ENCODE results near the gene COLQ. TPM values are rescaled to one million over a fixed set of nuclear protein-coding genes. Genes with fewer than 3 reads are reported as not detected.

COLQ gene
- total RNA-seq, 2 donors from 2014 or later, result 1.8 to 5.3 TPM

DNA sequence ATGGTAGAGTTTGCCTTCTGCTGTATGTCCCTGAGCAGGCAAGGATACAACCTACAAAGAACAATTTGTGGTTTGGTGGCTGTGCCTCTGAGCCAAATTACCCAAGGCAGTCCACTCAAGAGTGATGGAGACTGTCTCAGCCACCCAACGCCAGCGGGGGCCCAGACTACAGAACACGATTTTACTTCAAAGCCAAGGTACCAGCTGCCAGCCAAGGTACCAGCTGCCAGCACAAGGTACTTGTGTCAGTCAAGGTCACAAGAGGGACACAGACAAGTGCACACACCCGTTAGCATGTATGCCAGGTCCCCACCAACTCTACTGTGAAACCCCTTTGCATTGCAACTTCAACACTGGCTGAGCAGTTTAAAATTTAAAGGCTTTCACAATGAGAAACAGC is 23.5 kb downstream of the COLQ start:
- peaks cover 8% of the 10 kb centered on the region for H3K4me1 ChIP-seq
- no peaks in the 10 kb centered on the region for H3K27me3 ChIP-seq
- ATAC-seq, result no peak
- no peak overlapping the region for H3K4me3 ChIP-seq
- 63 to 69% methylated on average over 3 to 4 of the region's 4 CpGs for WGBS, 2 donors
- DNase-seq, result no peak
- no peak overlapping the region for H3K27ac ChIP-seq
- intact Hi-C loops (cut with DNase I), result no loop called here
- H3K9me3 ChIP-seq, result no peaks in the 10 kb centered on the region
- TF ChIP-seq, protein P1, sequence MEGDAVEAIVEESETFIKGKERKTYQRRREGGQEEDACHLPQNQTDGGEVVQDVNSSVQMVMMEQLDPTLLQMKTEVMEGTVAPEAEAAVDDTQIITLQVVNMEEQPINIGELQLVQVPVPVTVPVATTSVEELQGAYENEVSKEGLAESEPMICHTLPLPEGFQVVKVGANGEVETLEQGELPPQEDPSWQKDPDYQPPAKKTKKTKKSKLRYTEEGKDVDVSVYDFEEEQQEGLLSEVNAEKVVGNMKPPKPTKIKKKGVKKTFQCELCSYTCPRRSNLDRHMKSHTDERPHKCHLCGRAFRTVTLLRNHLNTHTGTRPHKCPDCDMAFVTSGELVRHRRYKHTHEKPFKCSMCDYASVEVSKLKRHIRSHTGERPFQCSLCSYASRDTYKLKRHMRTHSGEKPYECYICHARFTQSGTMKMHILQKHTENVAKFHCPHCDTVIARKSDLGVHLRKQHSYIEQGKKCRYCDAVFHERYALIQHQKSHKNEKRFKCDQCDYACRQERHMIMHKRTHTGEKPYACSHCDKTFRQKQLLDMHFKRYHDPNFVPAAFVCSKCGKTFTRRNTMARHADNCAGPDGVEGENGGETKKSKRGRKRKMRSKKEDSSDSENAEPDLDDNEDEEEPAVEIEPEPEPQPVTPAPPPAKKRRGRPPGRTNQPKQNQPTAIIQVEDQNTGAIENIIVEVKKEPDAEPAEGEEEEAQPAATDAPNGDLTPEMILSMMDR (IDR thresholded peaks at IDR 0.05), result no peak
- no peak for TF ChIP-seq POLR2A (IDR thresholded peaks at IDR 0.05)
- H3K36me3 ChIP-seq (replicated peaks in 1 of 2; ENCODE audit: insufficient read depth in 1 of 2, low read depth in 2 of 2), result no peaks in the 10 kb centered on the region

DNA sequence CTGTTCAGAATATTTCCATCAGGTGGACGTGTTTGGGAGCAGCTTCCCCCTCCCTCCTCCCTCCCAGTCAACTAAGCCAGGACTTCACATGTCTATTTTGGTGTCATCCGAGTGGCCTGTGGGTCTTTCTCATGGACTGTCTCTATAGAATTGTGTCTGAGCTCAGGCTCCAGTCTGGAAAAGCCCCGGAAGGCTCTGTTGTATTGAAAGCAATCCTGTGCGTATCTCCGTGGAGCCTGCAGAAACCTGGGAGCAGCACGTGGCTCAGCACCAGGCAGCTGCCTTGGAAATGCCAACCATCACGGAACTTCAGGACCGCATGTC is 25.2 kb downstream of the COLQ start:
- Histone ChIP-seq H3K4me1 (peaks cover 8% of the 10 kb centered on the region), H3K9me3 (no peaks in the 10 kb centered on the region), H3K27me3 (no peaks in the 10 kb centered on the region), H3K36me3 (replicated peaks in 1 of 2; ENCODE audit: insufficient read depth in 1 of 2, low read depth in 2 of 2) (no peaks in the 10 kb centered on the region), H3K4me3 (no peak overlapping the region), H3K27ac (no peak overlapping the region)
- intact Hi-C loops (cut with DNase I), result no loop called here
- DNase-seq, result no peak
- no peak for ATAC-seq
- TF ChIP-seq POLR2A (IDR thresholded peaks at IDR 0.05), result no peak
- TF ChIP-seq, protein P1 (IDR thresholded peaks at IDR 0.05), result no peak
- WGBS, 2 donors, result 77 to 82% methylated on average over 8 of the region's 8 CpGs

DNA sequence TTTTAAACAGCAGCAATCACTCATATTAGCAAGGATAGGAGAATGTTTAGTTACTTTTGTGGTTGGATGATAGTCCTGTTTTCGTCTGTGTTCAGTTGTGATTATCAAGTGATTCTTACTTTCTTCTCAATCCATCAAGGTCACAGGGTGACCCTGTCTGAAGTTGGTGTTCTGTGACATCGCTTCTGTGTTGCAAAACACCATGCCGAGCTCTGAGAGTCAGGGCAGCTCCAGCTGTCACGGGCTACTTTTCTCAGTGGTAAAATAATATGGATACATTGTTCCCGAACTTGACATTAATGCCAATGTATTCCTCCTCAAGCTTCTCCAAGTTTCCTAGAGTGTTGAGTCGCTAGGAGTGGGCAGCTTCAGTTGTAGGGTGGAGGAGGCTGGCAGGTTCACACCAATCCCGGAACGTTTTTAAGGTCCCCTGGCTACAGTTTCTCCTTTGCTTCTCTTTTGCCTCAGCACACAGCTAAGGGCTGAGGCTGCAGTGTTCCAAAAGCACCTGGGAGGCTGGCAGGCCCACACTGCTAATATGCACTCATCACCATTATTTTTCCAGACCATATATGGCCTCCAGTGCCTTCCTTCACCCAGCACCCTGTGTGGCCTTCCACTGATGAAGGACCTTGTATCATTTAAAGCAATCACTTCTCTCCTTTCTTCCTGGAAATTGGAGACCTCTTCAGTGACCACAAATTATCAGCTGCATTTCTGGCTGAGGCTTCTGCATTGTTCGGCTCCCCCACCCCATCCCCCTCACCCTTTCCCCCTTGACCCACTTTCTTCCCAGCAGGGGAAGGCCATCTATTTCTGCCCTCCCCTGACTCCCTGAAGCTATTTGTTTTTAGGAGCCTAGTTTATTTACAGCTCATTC is 25.8 kb downstream of the COLQ start:
- TF ChIP-seq POLR2A (IDR thresholded peaks at IDR 0.05), result no peak
- TF ChIP-seq, protein P1 (IDR thresholded peaks at IDR 0.05), result no peak
- ATAC-seq (no peak), DNase-seq (no peak)
- Histone ChIP-seq H3K4me1 (peaks cover 8% of the 10 kb centered on the region), H3K36me3 (replicated peaks in 1 of 2; ENCODE audit: insufficient read depth in 1 of 2, low read depth in 2 of 2) (no peaks in the 10 kb centered on the region), H3K9me3 (no peaks in the 10 kb centered on the region), H3K27ac (no peak overlapping the region), H3K27me3 (no peaks in the 10 kb centered on the region), H3K4me3 (no peak overlapping the region)
- WGBS, 2 donors, result 82 to 84% methylated on average over 9 of the region's 9 CpGs
- intact Hi-C loops (cut with DNase I), result no loop called here

DNA sequence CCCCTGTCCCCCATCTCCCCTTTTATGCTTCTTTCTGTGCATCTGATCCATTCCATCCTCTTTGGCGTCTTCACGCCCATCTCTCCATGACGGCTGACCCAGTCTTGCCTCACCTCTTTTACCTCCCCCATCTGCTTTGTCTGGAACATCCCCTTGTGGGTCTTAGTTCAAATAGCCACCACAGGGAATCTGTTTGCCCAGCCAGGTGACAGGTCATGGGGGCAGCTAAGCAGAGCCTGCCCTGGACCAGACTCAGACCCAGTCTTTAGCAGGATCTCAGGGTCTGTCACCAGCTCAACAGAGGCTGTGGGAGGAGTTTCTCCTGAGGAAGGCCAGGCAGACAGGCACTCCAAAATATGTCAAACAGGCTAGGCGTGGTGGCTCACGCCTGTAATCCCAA is 28.1 kb downstream of the COLQ start:
- ATAC-seq (no peak), DNase-seq (no peak)
- no peak for TF ChIP-seq POLR2A (IDR thresholded peaks at IDR 0.05)
- Histone ChIP-seq H3K27me3 (no peaks in the 10 kb centered on the region), H3K4me3 (no peak overlapping the region), H3K36me3 (replicated peaks in 1 of 2; ENCODE audit: insufficient read depth in 1 of 2, low read depth in 2 of 2) (no peaks in the 10 kb centered on the region), H3K9me3 (no peaks in the 10 kb centered on the region), H3K27ac (no peak overlapping the region), H3K4me1 (peaks cover 6% of the 10 kb centered on the region)
- WGBS, 2 donors, result 88 to 96% methylated on average over 5 of the region's 5 CpGs
- intact Hi-C loops (cut with DNase I), result no loop called here

DNA sequence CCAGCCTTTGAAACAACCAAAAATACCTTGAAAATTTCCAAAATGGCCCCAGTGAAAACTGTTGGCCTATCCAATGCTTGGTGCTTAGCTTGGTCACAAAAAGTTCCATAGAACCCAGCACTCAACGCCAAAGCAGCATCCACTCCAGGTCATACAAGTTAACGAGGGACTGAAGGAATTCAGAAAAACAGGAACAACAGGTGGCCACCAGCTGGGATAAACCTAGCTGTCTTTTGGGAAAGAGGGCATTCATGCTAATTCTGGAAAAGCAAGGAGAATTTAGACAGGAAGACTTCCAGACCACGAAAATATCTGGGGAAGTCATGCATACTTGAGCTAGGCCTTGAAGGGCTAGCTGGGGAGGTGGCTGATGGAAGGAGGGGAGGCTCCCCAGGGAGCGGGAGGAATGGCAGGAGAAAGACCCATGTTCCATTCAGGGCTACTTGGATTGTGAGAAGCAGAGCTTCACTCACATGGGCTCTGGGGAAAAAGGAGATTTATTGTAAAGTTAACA is 28.6 kb downstream of the COLQ start:
- Histone ChIP-seq H3K4me1 (peaks cover 6% of the 10 kb centered on the region), H3K4me3 (no peak overlapping the region), H3K27me3 (no peaks in the 10 kb centered on the region), H3K9me3 (no peaks in the 10 kb centered on the region), H3K27ac (no peak overlapping the region), H3K36me3 (replicated peaks in 1 of 2; ENCODE audit: insufficient read depth in 1 of 2, low read depth in 2 of 2) (no peaks in the 10 kb centered on the region)
- WGBS, 2 donors, result 88 to 97% methylated on average over 4 of the region's 4 CpGs
- intact Hi-C loops (cut with DNase I), result no loop called here
- ATAC-seq, result no peak
- no peak for DNase-seq
- TF ChIP-seq, protein P1 (IDR thresholded peaks at IDR 0.05), result no peak
- TF ChIP-seq POLR2A (IDR thresholded peaks at IDR 0.05), result no peak

All from body of pancreas (tissue), 4 donors.